Activated CD4-positive, alpha-beta T cell treated with anti-CD3 and anti-CD28 coated beads, Interleukin-2, amount 10 ng/mL, durations not matched to agents 24 days and 14 days (primary cell): Measurements from ENCODE around the gene CLEC4F. TPM values are rescaled to one million over a fixed set of nuclear protein-coding genes. Genes with fewer than 3 reads are reported as not detected.

ENCODE experiments used
- DNase-seq: peaks from one replicate; pipeline ENCODE4 v3.0.0; 2022
- H3K27ac Mint-ChIP-seq: one replicate; pipeline ENCODE4 v1.8.0; 2022; ENCODE audit warnings: mild to moderate bottlenecking, mixed read lengths
- H3K27me3 Mint-ChIP-seq: one replicate; pipeline ENCODE4 v1.8.0; 2022; ENCODE audit warnings: mixed read lengths
- H3K36me3 Mint-ChIP-seq: one replicate; pipeline ENCODE4 v1.8.0; 2022; ENCODE audit warnings: low read depth, mild to moderate bottlenecking, mixed read lengths
- H3K4me1 Mint-ChIP-seq: one replicate; pipeline ENCODE4 v1.8.0; 2021; ENCODE audit warnings: mixed read lengths
- H3K4me3 Mint-ChIP-seq: one replicate; pipeline ENCODE4 v1.8.0; 2022; ENCODE audit warnings: mild to moderate bottlenecking, moderate library complexity, mixed read lengths
- H3K9me3 Mint-ChIP-seq: one replicate; pipeline ENCODE4 v1.8.0; 2021; ENCODE audit warnings: mixed read lengths
- intact Hi-C: fragments of 100-400 bp; cut with micrococcal nuclease; formaldehyde crosslinking; loops from one replicate; pipeline ENCODE4 v1.15.1; 2023
- total RNA-seq: library from RNA; stranded (reverse); gene quantifications from 2 replicates; pipeline ENCODE4 v1.2.3, GENCODE V29; 2022

Gene CLEC4F
- total RNA-seq, 1 donor from 2014 or later: not detected

- H3K4me3 Mint-ChIP-seq: peak overlapping the region; percentile 80
Measured at GRCh38 chr2:70789304-70790135, 30.9 kb downstream of the CLEC4F start.

DNA sequence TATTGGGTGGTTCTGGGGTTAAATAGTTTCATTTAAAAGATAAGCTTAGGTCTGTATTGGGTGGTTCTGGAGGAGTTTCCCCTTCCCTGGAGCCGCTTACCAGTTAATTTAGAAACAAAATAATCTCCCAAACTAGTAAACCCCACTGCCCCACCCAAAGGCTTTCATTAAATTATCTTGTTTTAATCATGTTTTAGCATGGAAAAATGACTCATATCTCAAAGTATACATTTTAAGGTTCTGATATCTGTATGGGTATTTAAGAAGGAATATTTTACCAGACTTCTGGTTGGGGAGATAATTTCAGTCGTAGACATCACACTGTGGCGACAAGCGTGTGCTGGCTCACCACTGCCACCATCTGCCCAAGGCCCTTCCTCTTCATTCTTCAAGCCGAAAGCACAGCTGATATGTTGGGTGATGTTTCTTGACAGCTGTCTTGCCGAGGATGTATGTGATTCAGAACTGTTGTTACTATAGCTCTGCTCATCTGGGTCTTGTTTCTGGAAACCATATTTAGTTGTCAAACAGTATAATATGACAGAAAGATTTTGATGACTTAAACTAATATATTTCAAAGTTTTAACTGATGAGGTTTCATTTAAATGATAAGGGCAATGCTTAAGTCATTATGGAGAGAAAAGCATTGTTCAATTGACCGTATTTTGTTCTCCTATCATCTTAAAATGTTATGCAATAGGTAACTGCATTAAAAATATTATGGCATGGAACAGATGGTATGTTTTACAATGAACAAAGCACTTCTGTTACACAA is 35.1 kb downstream of the CLEC4F start:
- intact Hi-C loops: loop anchor here (1.0 to 5.0 kb wide), 4 partner anchors 77 to 483 kb away; partner anchors contain the start of gene FAM136A
- no peaks in the 10 kb centered on the region for H3K9me3 Mint-ChIP-seq

More at GRCh38 chr2:70789304-70790135, 30.9 kb downstream of the CLEC4F start:
- Mint-ChIP-seq H3K4me1 (peaks cover 7% of the 10 kb centered on the region), H3K9me3 (no peaks in the 10 kb centered on the region), H3K36me3 (no peaks in the 10 kb centered on the region), H3K27ac (no peak overlapping the region), H3K27me3 (peaks cover 60% of the 10 kb centered on the region)
- intact Hi-C loops: loop anchor here (1.0 to 5.0 kb wide), 5 partner anchors 73 to 487 kb away; partner anchors contain the start of gene FAM136A
- peak; percentile 90 for DNase-seq

DNA sequence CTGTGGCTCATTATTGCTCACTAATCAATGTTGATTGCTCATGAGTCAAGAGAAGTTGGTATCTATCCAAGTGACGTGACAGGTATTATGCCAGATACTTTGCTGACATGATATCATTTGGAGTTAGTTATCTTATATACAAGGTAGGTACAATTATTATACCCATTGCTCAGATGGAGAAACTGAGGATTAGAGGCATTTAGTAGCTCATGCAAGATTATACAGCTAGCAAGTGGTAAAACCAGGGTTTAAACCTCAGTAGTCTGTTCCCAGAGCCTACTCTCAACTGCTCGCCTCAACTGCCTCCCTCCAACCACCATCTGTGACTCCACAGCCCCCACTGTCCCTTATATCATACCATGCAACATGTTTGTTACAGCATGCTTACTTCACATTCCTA is 36.1 kb downstream of the CLEC4F start:
- no peak overlapping the region for H3K4me3 Mint-ChIP-seq
- intact Hi-C loops: no loop called here
- DNase-seq: no peak
- no peak overlapping the region for H3K27ac Mint-ChIP-seq
- no peaks in the 10 kb centered on the region for H3K9me3 Mint-ChIP-seq
- peaks cover 30% of the 10 kb centered on the region for H3K27me3 Mint-ChIP-seq
- H3K36me3 Mint-ChIP-seq: no peaks in the 10 kb centered on the region
- peaks cover 2% of the 10 kb centered on the region for H3K4me1 Mint-ChIP-seq

More for the DNA sequence above, 35.1 kb downstream of the CLEC4F start:
- DNase-seq: peak; percentile 77
- no peaks in the 10 kb centered on the region for H3K36me3 Mint-ChIP-seq
- H3K27ac Mint-ChIP-seq: no peak overlapping the region
- H3K4me1 Mint-ChIP-seq: peaks cover 7% of the 10 kb centered on the region
- H3K27me3 Mint-ChIP-seq: peaks cover 33% of the 10 kb centered on the region
- no peak overlapping the region for H3K4me3 Mint-ChIP-seq

- Mint-ChIP-seq H3K9me3 (no peaks in the 10 kb centered on the region), H3K4me3 (no peak overlapping the region), H3K36me3 (no peaks in the 10 kb centered on the region), H3K27ac (no peak overlapping the region), H3K4me1 (no peaks in the 10 kb centered on the region), H3K27me3 (peaks cover 21% of the 10 kb centered on the region)
- no peak for DNase-seq
- intact Hi-C loops: no loop called here
Measured at GRCh38 chr2:70779911-70780545, 40.4 kb downstream of the CLEC4F start.

DNA sequence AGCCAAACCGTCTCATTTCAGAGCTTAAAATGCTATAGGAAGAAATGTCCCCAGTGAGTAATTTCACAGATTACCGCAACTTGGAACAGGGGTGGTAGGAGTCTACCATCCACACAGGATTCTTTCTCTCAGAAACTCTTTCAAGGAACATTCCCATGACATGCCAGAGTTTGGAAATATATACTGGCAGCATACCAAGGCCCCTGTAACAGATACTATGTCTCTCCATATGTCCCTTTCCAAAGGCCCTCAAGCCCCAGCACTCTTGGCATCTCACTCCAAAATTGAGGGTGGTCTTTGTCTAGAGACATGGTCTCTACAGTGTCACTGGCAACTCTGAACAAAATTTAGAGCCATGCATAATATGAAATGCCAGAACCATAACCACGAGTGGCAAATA is 40.9 kb downstream of the CLEC4F start:
- H3K27ac Mint-ChIP-seq: no peak overlapping the region
- no peak for DNase-seq
- no peaks in the 10 kb centered on the region for H3K4me1 Mint-ChIP-seq
- H3K36me3 Mint-ChIP-seq: no peaks in the 10 kb centered on the region
- H3K9me3 Mint-ChIP-seq: no peaks in the 10 kb centered on the region
- H3K4me3 Mint-ChIP-seq: no peak overlapping the region
- peaks cover 27% of the 10 kb centered on the region for H3K27me3 Mint-ChIP-seq
- intact Hi-C loops: no loop called here

GRCh38 chr2:70778676-70779075 is 41.7 kb downstream of the CLEC4F start:
- no peaks in the 10 kb centered on the region for H3K4me1 Mint-ChIP-seq
- no peaks in the 10 kb centered on the region for H3K36me3 Mint-ChIP-seq
- no peak overlapping the region for H3K4me3 Mint-ChIP-seq
- H3K9me3 Mint-ChIP-seq: no peaks in the 10 kb centered on the region
- DNase-seq: no peak
- H3K27ac Mint-ChIP-seq: no peak overlapping the region
- intact Hi-C loops: no loop called here
- H3K27me3 Mint-ChIP-seq: peaks cover 35% of the 10 kb centered on the region

GRCh38 chr2:70777450-70777849 is 42.9 kb downstream of the CLEC4F start:
- no peak overlapping the region for H3K27ac Mint-ChIP-seq
- no peaks in the 10 kb centered on the region for H3K9me3 Mint-ChIP-seq
- intact Hi-C loops: no loop called here
- no peaks in the 10 kb centered on the region for H3K36me3 Mint-ChIP-seq
- H3K4me3 Mint-ChIP-seq: no peak overlapping the region
- DNase-seq: no peak
- peaks cover 45% of the 10 kb centered on the region for H3K27me3 Mint-ChIP-seq
- H3K4me1 Mint-ChIP-seq: no peaks in the 10 kb centered on the region

DNA sequence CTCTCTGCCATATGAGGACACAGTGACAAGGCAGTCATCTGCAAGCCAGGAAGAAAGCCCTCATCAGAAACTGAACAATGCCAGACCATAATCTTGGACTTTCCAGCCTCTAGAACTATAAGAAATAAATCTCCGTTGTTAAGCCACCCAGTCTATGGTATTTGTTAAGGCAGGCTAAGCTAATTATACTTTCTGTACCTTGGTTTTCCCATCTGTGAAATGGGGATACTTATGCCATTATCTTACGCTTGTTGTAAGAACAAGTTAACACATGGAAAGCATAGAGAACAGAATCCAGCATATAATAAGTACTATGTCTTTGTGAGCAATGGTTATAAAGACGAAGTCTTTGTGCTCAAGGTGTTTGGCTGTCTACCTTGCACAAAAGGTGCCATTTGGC is 44.1 kb downstream of the CLEC4F start:
- intact Hi-C loops: no loop called here

DNA sequence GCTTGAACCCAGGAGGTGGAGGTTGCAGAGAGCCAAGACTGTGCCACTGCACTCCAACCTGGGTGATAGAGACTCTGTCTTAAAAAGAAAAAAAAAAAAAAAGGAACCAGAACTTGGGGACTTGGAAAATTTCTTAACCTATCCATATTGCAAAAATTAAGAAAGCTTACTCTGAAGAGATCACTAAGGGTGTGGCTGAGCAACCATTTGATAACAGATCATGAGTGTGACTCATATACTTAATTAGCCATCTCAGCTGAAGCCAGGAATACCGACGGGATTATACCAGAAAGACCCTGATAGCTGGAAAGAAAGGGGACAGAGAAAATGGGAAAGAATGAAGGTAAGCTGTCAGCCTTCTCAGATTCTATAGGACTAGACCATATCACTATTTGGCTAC is 45.3 kb downstream of the CLEC4F start:
- Mint-ChIP-seq H3K4me1 (no peaks in the 10 kb centered on the region), H3K27me3 (peaks cover 50% of the 10 kb centered on the region), H3K27ac (no peak overlapping the region), H3K9me3 (no peaks in the 10 kb centered on the region), H3K4me3 (no peak overlapping the region), H3K36me3 (no peaks in the 10 kb centered on the region)
- intact Hi-C loops: no loop called here
- DNase-seq: no peak

More for the DNA sequence above, 44.1 kb downstream of the CLEC4F start:
- H3K36me3 Mint-ChIP-seq: no peaks in the 10 kb centered on the region
- H3K9me3 Mint-ChIP-seq: no peaks in the 10 kb centered on the region
- peaks cover 48% of the 10 kb centered on the region for H3K27me3 Mint-ChIP-seq
- no peak overlapping the region for H3K4me3 Mint-ChIP-seq
- no peak for DNase-seq
- no peaks in the 10 kb centered on the region for H3K4me1 Mint-ChIP-seq
- no peak overlapping the region for H3K27ac Mint-ChIP-seq

DNA sequence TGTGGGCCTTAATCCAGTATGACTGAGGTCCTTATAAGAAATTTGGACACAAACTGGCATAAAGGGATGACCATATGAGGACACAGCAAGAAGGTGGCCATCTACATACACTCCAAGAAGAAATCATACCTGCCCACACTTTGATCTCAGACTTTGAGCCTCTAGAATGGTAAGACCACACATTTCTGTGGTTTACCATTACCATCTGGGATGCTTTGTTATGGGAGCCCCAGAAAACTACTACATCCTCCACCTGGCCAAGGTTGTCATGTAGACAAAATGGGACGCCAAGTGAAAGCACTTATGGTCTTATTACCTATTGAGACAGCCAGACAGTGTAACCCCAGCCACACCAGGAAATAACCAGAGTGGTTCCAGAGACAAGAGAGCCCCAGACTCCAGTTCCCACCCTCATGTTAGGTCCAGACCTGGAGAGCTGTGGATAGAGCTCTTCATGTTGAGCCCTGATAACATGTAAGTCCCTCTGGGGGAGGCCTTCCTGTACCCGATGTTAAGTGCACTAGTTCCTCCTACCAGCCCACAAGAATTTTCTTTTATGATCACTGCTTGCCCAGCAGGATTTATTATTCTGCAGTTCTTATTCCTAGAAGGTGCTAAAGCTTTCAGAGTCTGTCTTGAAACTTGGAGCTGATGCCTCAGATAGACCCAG is 47.8 kb downstream of the CLEC4F start:
- intact Hi-C loops: no loop called here
- Mint-ChIP-seq H3K36me3 (no peaks in the 10 kb centered on the region), H3K4me3 (no peak overlapping the region), H3K27ac (no peak overlapping the region), H3K4me1 (no peaks in the 10 kb centered on the region), H3K27me3 (peaks cover 62% of the 10 kb centered on the region), H3K9me3 (no peaks in the 10 kb centered on the region)
- DNase-seq: no peak

DNA sequence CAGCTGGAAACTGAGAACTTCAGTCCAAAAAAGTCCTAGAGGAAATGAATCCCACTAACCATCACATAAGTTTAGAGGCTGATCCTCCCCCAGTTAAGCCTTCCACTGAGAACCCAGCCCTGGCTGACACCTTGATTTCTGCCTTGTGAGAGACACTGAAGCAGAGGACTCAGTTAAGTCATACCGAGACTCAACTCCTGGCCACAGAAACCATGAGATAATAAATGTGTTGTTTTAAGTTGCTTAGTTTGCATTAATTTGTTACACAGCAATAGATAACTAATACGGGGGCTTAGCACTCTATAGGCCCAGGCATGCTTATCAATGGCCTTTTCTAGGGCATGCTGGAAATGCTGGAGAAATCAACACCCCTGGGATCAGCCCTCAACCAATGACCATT is 49.0 kb downstream of the CLEC4F start:
- peaks cover 6% of the 10 kb centered on the region for H3K4me1 Mint-ChIP-seq
- peaks cover 63% of the 10 kb centered on the region for H3K27me3 Mint-ChIP-seq
- no peaks in the 10 kb centered on the region for H3K9me3 Mint-ChIP-seq
- no peaks in the 10 kb centered on the region for H3K36me3 Mint-ChIP-seq
- H3K4me3 Mint-ChIP-seq: no peak overlapping the region
- intact Hi-C loops: no loop called here
- no peak overlapping the region for H3K27ac Mint-ChIP-seq
- no peak for DNase-seq

DNA sequence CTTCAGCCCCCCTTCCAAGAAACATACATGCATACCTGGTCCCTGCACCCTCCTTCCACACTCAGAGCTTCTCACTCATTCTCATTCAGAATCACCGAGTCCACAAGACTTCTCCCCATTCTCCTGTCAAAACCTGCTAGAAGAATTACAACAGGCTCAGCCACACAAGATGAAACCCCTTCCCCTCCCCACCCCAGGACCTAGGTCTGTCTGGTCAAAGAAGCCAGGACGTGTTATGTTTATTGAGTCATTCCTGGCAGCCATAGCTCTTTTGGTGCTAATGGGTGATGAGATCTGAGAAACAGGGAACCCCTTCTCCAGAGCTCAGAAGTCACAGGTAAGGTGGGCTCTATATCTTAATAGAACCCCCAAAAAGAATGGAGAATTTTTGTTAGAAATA is 50.9 kb downstream of the CLEC4F start:
- no peaks in the 10 kb centered on the region for H3K36me3 Mint-ChIP-seq
- intact Hi-C loops: loop anchor here (5.0 kb wide), 1 partner anchor 112 kb away; no protein-coding TSS in a partner anchor
- H3K4me1 Mint-ChIP-seq: peaks cover 10% of the 10 kb centered on the region
- H3K4me3 Mint-ChIP-seq: peak overlapping the region; percentile 59
- no peak for DNase-seq
- H3K27me3 Mint-ChIP-seq: peaks cover 58% of the 10 kb centered on the region
- H3K27ac Mint-ChIP-seq: no peak overlapping the region
- H3K9me3 Mint-ChIP-seq: no peaks in the 10 kb centered on the region

DNA sequence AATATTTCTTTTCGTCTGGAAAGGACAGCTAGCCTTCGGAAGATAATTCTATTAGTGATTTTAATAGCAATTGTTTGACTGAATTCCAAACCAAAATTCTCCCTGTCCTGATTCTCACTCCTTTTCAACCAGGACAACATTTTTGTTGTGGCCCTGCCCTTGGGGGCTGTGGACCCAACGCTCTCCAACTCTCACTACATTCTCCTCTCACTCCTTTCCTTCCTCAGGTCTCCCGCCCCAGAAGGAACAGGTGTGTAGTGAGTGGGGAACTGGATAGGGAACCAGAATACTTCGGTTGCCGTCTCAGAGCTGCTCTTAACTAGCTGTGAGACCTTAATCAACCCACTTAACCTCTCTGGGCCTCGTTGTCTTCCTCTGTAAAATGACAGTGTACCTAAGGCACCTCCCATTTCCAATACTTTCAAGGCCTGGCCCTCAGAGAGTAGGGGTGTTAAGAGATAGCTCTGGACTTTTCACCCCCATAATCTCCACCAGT is 51.8 kb downstream of the CLEC4F start:
- Mint-ChIP-seq H3K27ac (no peak overlapping the region), H3K9me3 (no peaks in the 10 kb centered on the region), H3K4me1 (peaks cover 10% of the 10 kb centered on the region), H3K27me3 (peaks cover 50% of the 10 kb centered on the region), H3K4me3 (peak overlapping the region; percentile 59), H3K36me3 (no peaks in the 10 kb centered on the region)
- intact Hi-C loops: loop anchor here (5.0 kb wide), 1 partner anchor 111 kb away; no protein-coding TSS in a partner anchor
- DNase-seq: no peak
